ENCODE data around the gene ACSM3. TPM values are rescaled to one million over a fixed set of nuclear protein-coding genes. Genes with fewer than 3 reads are reported as not detected.

ACSM3 gene
- total and polyA plus RNA-seq, 9 of the 15 experiments (the other 6 are each of a cell fraction or from before 2014, with no cell fraction given), result 112 to 420 (median 182) TPM

DNA sequence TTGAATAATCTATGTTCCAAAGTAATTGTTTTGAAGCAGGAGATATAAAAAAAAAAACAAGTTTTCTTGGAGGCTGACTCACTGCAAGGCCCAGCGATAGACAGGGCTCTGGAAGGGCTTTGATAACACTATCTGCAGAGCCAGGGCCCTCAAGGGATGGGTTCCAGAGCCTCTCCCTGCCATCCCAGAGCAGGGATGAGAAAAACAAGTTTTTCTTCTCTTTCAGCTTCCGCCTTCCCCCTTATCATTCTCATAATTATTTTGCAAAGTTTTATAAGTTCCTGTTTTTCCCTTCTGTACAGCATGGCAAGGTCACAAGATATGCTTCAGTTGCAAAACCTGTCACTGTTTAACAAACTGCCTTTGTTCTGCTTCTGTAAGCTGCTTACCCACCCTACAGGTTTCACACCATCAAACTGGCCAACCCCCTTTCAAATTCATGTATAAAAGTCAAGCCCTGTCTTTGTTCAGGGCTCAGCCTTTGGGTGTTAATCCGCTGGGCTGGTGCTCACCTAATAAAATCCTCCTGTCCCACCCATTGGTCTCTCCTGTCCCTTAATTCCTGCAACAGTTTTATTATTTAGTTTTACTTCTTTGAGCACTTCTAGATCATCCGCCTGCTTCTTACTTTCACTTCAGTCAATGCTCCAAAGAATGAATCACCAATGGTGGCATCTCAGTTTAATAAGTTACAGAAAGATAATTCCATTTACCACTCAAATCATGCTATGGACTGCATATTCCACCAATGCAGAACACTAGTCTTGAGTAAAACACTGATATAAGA is 16.6 kb upstream of the ACSM3 start (continued):
- 0 out of 2 replicates have a peak, but pooled peaks have one; percentile 17 for TF ChIP-seq PATZ1 (CRISPR knock-in tag; IDR thresholded peaks at IDR 0.05; ENCODE audit: borderline replicate concordance)
- peak; percentile 71; the same call in 1 of the 2 replicates for TF ChIP-seq ARID3A (IDR thresholded peaks at IDR 0.05; ENCODE audit: borderline replicate concordance, low read depth, low read length)
- peak; percentile 96 for TF ChIP-seq NCOR1 (IDR thresholded peaks at IDR 0.05)
- peak; percentile 61 for TF ChIP-seq DMBX1 (CRISPR knock-in tag; IDR thresholded peaks at IDR 0.05; ENCODE audit: borderline replicate concordance)
- TF ChIP-seq PCBP1 (IDR thresholded peaks at IDR 0.05; ENCODE audit: low read depth, low read length, poor library complexity, severe bottlenecking), result no peak
- TF ChIP-seq KLF6 (CRISPR knock-in tag; IDR thresholded peaks at IDR 0.05; ENCODE audit: borderline replicate concordance), result peak; percentile 15; the same call in 1 of the 2 replicates
- TF ChIP-seq NFXL1 (CRISPR knock-in tag; IDR thresholded peaks at IDR 0.05), result no peak
- TF ChIP-seq NFIC (IDR thresholded peaks at IDR 0.05), result peak; percentile 86
- peak; percentile 50; the same call in 1 of the 2 replicates for TF ChIP-seq ZNF592 (IDR thresholded peaks at IDR 0.05)
- peak; percentile 96 for TF ChIP-seq CC2D1A (IDR thresholded peaks at IDR 0.05)
- no peak for TF ChIP-seq SETDB1 (IDR thresholded peaks at IDR 0.05; ENCODE audit: low read length)
- no peak for TF ChIP-seq THRA (IDR thresholded peaks at IDR 0.05)
- peak; percentile 40; the same call in 1 of the 2 replicates for TF ChIP-seq MYC (IDR thresholded peaks at IDR 0.05; ENCODE audit: low read depth, low read length)
- no peak; the same call in 1 of the 2 replicates for TF ChIP-seq MYC (CRISPR knock-in tag; IDR thresholded peaks at IDR 0.05; ENCODE audit: borderline replicate concordance, low read depth)
- TF ChIP-seq ZNF740 (CRISPR knock-in tag; IDR thresholded peaks at IDR 0.05), result no peak
- TF ChIP-seq ZNF740 (tag; IDR thresholded peaks at IDR 0.05), result 0 out of 4 replicates have a peak, but pooled peaks of 1 of the 2 experiments have one; percentile 30

Measured in K562 (cell line).